ENCODE measurements around the gene CAMTA1.
A peak's percentile ranks its signal among the peaks of the same experiment; 100 is the strongest.

CAMTA1 gene

GRCh38 chr1:6961905-6962477 is 176.7 kb downstream of the CAMTA1 start:
- DNase-seq, result peak; percentile 41

GRCh38 chr1:6962478-6962995 is 177.3 kb downstream of the CAMTA1 start:
- DNase-seq, result peak; percentile 49

GRCh38 chr1:6962996-6963911 is 178.0 kb downstream of the CAMTA1 start:
- peak; percentile 62 for DNase-seq

- peak; percentile 14 for DNase-seq
Observed at GRCh38 chr1:6963912-6964307, 178.7 kb downstream of the CAMTA1 start.

- peak; percentile 17 for DNase-seq
Observed at GRCh38 chr1:6965083-6965934, 180.1 kb downstream of the CAMTA1 start.

GRCh38 chr1:6965935-6966241 is 180.6 kb downstream of the CAMTA1 start:
- no peak for DNase-seq

GRCh38 chr1:6966326-6966725 is 181.1 kb downstream of the CAMTA1 start:
- no peak for DNase-seq

- no peak for DNase-seq
Observed at GRCh38 chr1:6967431-6968111, 182.3 kb downstream of the CAMTA1 start.

- DNase-seq, result no peak
Observed at GRCh38 chr1:6969106-6969505, 183.9 kb downstream of the CAMTA1 start.

GRCh38 chr1:6969762-6970161 is 184.5 kb downstream of the CAMTA1 start:
- no peak for DNase-seq

- DNase-seq, result no peak
Observed at GRCh38 chr1:6970221-6970620, 185.0 kb downstream of the CAMTA1 start.

GRCh38 chr1:6971048-6971447 is 185.8 kb downstream of the CAMTA1 start:
- DNase-seq, result no peak

GRCh38 chr1:6971699-6972098 is 186.4 kb downstream of the CAMTA1 start:
- DNase-seq, result no peak

- DNase-seq, result no peak
Observed at GRCh38 chr1:6972399-6972798, 187.1 kb downstream of the CAMTA1 start.

- DNase-seq, result no peak
Observed at GRCh38 chr1:6975331-6976043, 190.2 kb downstream of the CAMTA1 start.

GRCh38 chr1:6976044-6976375 is 190.8 kb downstream of the CAMTA1 start:
- DNase-seq, result no peak

GRCh38 chr1:6979003-6979613 is 193.9 kb downstream of the CAMTA1 start:
- DNase-seq, result no peak

- no peak for DNase-seq
Observed at GRCh38 chr1:6981595-6981994, 196.3 kb downstream of the CAMTA1 start.

GRCh38 chr1:6982443-6982842 is 197.2 kb downstream of the CAMTA1 start:
- DNase-seq, result no peak

- no peak for DNase-seq
Observed at GRCh38 chr1:6982860-6983259, 197.6 kb downstream of the CAMTA1 start.

- DNase-seq, result peak; percentile 44
Observed at GRCh38 chr1:6984536-6984935, 199.3 kb downstream of the CAMTA1 start.

GRCh38 chr1:6984986-6985385 is 199.7 kb downstream of the CAMTA1 start:
- DNase-seq, result peak; percentile 92
